ENCODE results near the gene HEPHL1. TPM values are rescaled to one million over a fixed set of nuclear protein-coding genes. Genes with fewer than 3 reads are reported as not detected.

HEPHL1 gene
- 0.64 and 10.3 TPM in 2 replicates for total RNA-seq

GRCh38 chr11:94020777-94021481 is at the start of gene HEPHL1:
TSS of gene HEPHL1 (plus strand) at chr11:94021354. CDS start at chr11:94021369, 15 bp downstream.

GRCh38 chr11:94128746-94129511 is 107.8 kb downstream of the HEPHL1 start, which contains the start of gene PANX1:
TSS of gene PANX1 (plus strand) at chr11:94128841. CDS start at chr11:94129313, 472 bp downstream.

Other genes with a start within 250 kb of the HEPHL1 start
- gene MED17, start 237.1 kb upstream of the HEPHL1 start, total RNA-seq: 23.9 and 37.7 TPM in 2 replicates
- under 0.01 and 0.43 TPM in 2 replicates for gene VSTM5, start 170.7 kb upstream of the HEPHL1 start, total RNA-seq
- gene PANX1, start 107.5 kb downstream of the HEPHL1 start, total RNA-seq: 50.9 and 80.4 TPM in 2 replicates